K562 (cell line): ENCODE data around the gene PHF1. TPM values are rescaled to one million over a fixed set of nuclear protein-coding genes. Genes with fewer than 3 reads are reported as not detected.

Experiments used
- ARID3A ChIP-seq: IDR thresholded peaks from 2 replicates; pipeline ENCODE4 v1.6.1; 2012; ENCODE audit warnings: low read depth, low read length, improper control_type of control experiment, borderline replicate concordance
- CBFB ChIP-seq: sonication (generic); formaldehyde crosslinking; IDR thresholded peaks from 2 replicates; pipeline ENCODE4 v1.4.0; 2020; ENCODE audit warnings: mild to moderate bottlenecking, missing genetic modification reagents
- FOXM1 ChIP-seq, 2 experiments: fragments of 450-650 bp in 1 of 2; sonication (generic) in 1 of 2; formaldehyde crosslinking in 1 of 2; IDR thresholded peaks; 2 replicates each; pipeline versions ENCODE4 v1.6.1 to v1.9.0; 2017 to 2022; ENCODE audit warnings: low read depth in 2 of 2, mild to moderate bottlenecking in 2 of 2, missing genetic modification reagents in 1 of 2, moderate library complexity in 1 of 2
- FOXP1 ChIP-seq: sonication (generic); formaldehyde crosslinking; IDR thresholded peaks from 2 replicates; pipeline ENCODE4 v1.8.0; 2022; ENCODE audit warnings: mild to moderate bottlenecking, missing genetic modification reagents
- HDAC1 ChIP-seq, 2 experiments: fragments of 450-650 bp; IDR thresholded peaks; 2 replicates each; pipeline ENCODE4 v1.6.1; 2016 to 2017; ENCODE audit warnings: inconsistent platforms in 1 of 2, mild to moderate bottlenecking in 1 of 2, moderate library complexity in 1 of 2
- HDAC3 ChIP-seq: fragments of 450-650 bp; IDR thresholded peaks from 2 replicates; pipeline ENCODE4 v1.6.1; 2018; ENCODE audit warnings: borderline replicate concordance, mild to moderate bottlenecking, moderate library complexity; ENCODE audit not compliant: partially characterized antibody
- HLTF ChIP-seq: fragments of 450-650 bp; IDR thresholded peaks from 2 replicates; pipeline ENCODE4 v1.6.1; 2016
- NFIX ChIP-seq: fragments of 250-450 bp; sonication (Bioruptor Pico); IDR thresholded peaks from 2 replicates; pipeline ENCODE4 v1.4.0; 2020; ENCODE audit warnings: low read depth, mild to moderate bottlenecking, moderate library complexity
- NR4A1 ChIP-seq, 2 experiments: fragments of 250-450 bp in 1 of 2; fragments of 450-650 bp in 1 of 2; sonication (Bioruptor Pico) in 1 of 2; IDR thresholded peaks; 2 replicates each; pipeline versions ENCODE4 v1.4.0 to v1.6.1; 2016 to 2020; ENCODE audit warnings: mild to moderate bottlenecking in 2 of 2, missing compliant biosample characterization in 1 of 2, missing genetic modification characterization in 1 of 2, moderate library complexity in 1 of 2
- SIN3B ChIP-seq: fragments of 450-650 bp; IDR thresholded peaks from 2 replicates; pipeline ENCODE4 v1.6.1; 2017; ENCODE audit warnings: low read depth, mild to moderate bottlenecking, moderate library complexity
- SREBF2 ChIP-seq: sonication (generic); formaldehyde crosslinking; IDR thresholded peaks from 2 replicates; pipeline ENCODE4 v1.4.0; 2020; ENCODE audit warnings: mild to moderate bottlenecking, missing genetic modification reagents
- SUPT5H ChIP-seq: fragments of 450-650 bp; IDR thresholded peaks from 2 replicates; pipeline ENCODE4 v1.6.1; 2016
- TRIM24 ChIP-seq, 2 experiments: fragments of 450-650 bp; IDR thresholded peaks; 2 replicates each; pipeline ENCODE4 v1.6.1; 2016
- ZNF217 ChIP-seq: sonication (generic); formaldehyde crosslinking; IDR thresholded peaks from 2 replicates; pipeline ENCODE4 v1.8.0; 2022; ENCODE audit warnings: mild to moderate bottlenecking, missing genetic modification reagents
- ZNF445 ChIP-seq: fragments of 250-450 bp; sonication (Bioruptor Pico); IDR thresholded peaks from 2 replicates; pipeline ENCODE4 v1.4.0; 2020; ENCODE audit warnings: low read depth, mild to moderate bottlenecking, moderate library complexity
- ZNF668 ChIP-seq: fragments of 250-450 bp; sonication (Bioruptor Pico); IDR thresholded peaks from 2 replicates; pipeline ENCODE4 v1.8.0; 2022; ENCODE audit warnings: mild to moderate bottlenecking, inconsistent platforms
- ZNF717 ChIP-seq: fragments of 250-450 bp; sonication (Bioruptor Pico); IDR thresholded peaks from 2 replicates; pipeline ENCODE4 v1.5.0; 2021
- ZNF740 ChIP-seq, 3 experiments: fragments of 200-800 bp in 1 of 3; sonication (Bioruptor generic) in 1 of 3; sonication (generic) in 1 of 3; formaldehyde crosslinking in 1 of 3; IDR thresholded peaks; 2 replicates each; pipeline versions ENCODE4 v1.6.1 to v1.8.0; 2016 to 2022; ENCODE audit warnings: mild to moderate bottlenecking in 2 of 3, missing compliant biosample characterization in 2 of 3, missing genetic modification characterization in 2 of 3, missing genetic modification reagents in 1 of 3
- polyA plus RNA-seq, 8 experiments: library from polyadenylated mRNA; depleted of rRNA in 4 of 8; stranded (reverse) in 5 of 8; unstranded in 3 of 8; fragments of >200 nt; fragmentation: Nextera tagmentation in 2 of 8; fragmentation: Illumina TruSeq in 1 of 8; extraction: Ambion mirVana in 2 of 8; extraction: Trizol in 1 of 8; gene quantifications; 2 replicates each; pipeline versions ENCODE4 v1.2.1 to v1.2.3, GENCODE V29; 2011 to 2014; ENCODE audit warnings: inconsistent platforms in 1 of 8, missing spikeins in 1 of 8
- total RNA-seq, 7 experiments: library from RNA; depleted of rRNA in 6 of 7; stranded (reverse); fragments of >200 nt in 6 of 7; fragmentation: Illumina TruSeq in 2 of 7; extraction: Trizol in 2 of 7; gene quantifications; 2 replicates each; pipeline versions ENCODE4 v1.2.1 to v1.2.3, GENCODE V29; 2011 to 2021; ENCODE audit warnings: low replicate concordance in 1 of 7
- TF ChIP-seq, protein P1 (sequence below): IDR thresholded peaks from 2 replicates; pipeline ENCODE4 v1.6.1; 2014; ENCODE audit warnings: antibody characterized with exemption
- TF ChIP-seq, protein P2 (sequence below): sonication (generic); formaldehyde crosslinking; IDR thresholded peaks from 2 replicates; pipeline ENCODE4 v1.9.0; 2022; ENCODE audit warnings: mild to moderate bottlenecking, missing genetic modification reagents
- TF ChIP-seq, protein P3 (sequence below): sonication (generic); formaldehyde crosslinking; IDR thresholded peaks from 2 replicates; pipeline ENCODE4 v1.8.0; 2023; ENCODE audit warnings: mild to moderate bottlenecking, missing genetic modification reagents

PHF1 gene
- total and polyA plus RNA-seq, 9 of the 15 experiments (the other 6 are each of a cell fraction or from before 2014, with no cell fraction given) = 3.7 to 64.2 (median 33.7) TPM

GRCh38 chr6:33391922-33392594, 18.8 kb upstream of the PHF1 start (continued):
- TF ChIP-seq NR4A1 (CRISPR knock-in tag; IDR thresholded peaks at IDR 0.05) = no peak
- no peak; the same call in 1 of the 2 replicates for TF ChIP-seq NR4A1 (tag; IDR thresholded peaks at IDR 0.05)
- peak; percentile 15 for TF ChIP-seq HDAC3
- TF ChIP-seq SIN3B = peak; percentile 68; the same call in 1 of the 2 replicates
- no peak for TF ChIP-seq ARID3A
- no peak for TF ChIP-seq ZNF217 (CRISPR knock-in tag)
- TF ChIP-seq CBFB (CRISPR knock-in tag) = peak; percentile 68; the same call in 1 of the 2 replicates
- TF ChIP-seq ZNF668 (CRISPR knock-in tag) = no peak
- TF ChIP-seq, protein P1, sequence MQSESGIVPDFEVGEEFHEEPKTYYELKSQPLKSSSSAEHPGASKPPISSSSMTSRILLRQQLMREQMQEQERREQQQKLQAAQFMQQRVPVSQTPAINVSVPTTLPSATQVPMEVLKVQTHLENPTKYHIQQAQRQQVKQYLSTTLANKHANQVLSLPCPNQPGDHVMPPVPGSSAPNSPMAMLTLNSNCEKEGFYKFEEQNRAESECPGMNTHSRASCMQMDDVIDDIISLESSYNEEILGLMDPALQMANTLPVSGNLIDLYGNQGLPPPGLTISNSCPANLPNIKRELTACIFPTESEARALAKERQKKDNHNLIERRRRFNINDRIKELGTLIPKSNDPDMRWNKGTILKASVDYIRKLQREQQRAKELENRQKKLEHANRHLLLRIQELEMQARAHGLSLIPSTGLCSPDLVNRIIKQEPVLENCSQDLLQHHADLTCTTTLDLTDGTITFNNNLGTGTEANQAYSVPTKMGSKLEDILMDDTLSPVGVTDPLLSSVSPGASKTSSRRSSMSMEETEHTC = no peak
- TF ChIP-seq NFIX (CRISPR knock-in tag) = no peak
- peak; percentile 41; the same call in 1 of the 2 replicates for TF ChIP-seq ZNF717 (CRISPR knock-in tag)
- peak in 1 of 2 experiments; percentile 59; a peak in 2 of 4 replicates for TF ChIP-seq HDAC1 (IDR thresholded peaks at IDR 0.05)
- 0 out of 2 replicates have a peak, but pooled peaks have one; percentile 87 for TF ChIP-seq SREBF2 (CRISPR knock-in tag)
- TF ChIP-seq FOXM1 (IDR thresholded peaks at IDR 0.05; ENCODE audit: low read depth) = peak; percentile 53; the same call in 1 of the 2 replicates
- peak; percentile 77 for TF ChIP-seq FOXM1 (CRISPR knock-in tag; IDR thresholded peaks at IDR 0.05; ENCODE audit: low read depth)
- TF ChIP-seq HLTF = 0 out of 2 replicates have a peak, but pooled peaks have one; percentile 9
- TF ChIP-seq SUPT5H = peak; percentile 86; the same call in 1 of the 2 replicates
- TF ChIP-seq, protein P2, sequence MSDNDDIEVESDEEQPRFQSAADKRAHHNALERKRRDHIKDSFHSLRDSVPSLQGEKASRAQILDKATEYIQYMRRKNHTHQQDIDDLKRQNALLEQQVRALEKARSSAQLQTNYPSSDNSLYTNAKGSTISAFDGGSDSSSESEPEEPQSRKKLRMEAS (CRISPR knock-in tag) = no peak
- 0 out of 4 replicates have a peak, but pooled peaks of 1 of the 2 experiments have one; percentile 1 for TF ChIP-seq TRIM24 (IDR thresholded peaks at IDR 0.05)
- TF ChIP-seq ZNF445 = no peak
- peak; percentile 22; the same call in 1 of the 2 replicates for TF ChIP-seq FOXP1
- TF ChIP-seq ZNF740 (CRISPR knock-in tag; IDR thresholded peaks at IDR 0.05) = 0 out of 2 replicates have a peak, but pooled peaks have one; percentile 38
- no peak for TF ChIP-seq ZNF740 (tag; IDR thresholded peaks at IDR 0.05)
- TF ChIP-seq, protein P3, sequence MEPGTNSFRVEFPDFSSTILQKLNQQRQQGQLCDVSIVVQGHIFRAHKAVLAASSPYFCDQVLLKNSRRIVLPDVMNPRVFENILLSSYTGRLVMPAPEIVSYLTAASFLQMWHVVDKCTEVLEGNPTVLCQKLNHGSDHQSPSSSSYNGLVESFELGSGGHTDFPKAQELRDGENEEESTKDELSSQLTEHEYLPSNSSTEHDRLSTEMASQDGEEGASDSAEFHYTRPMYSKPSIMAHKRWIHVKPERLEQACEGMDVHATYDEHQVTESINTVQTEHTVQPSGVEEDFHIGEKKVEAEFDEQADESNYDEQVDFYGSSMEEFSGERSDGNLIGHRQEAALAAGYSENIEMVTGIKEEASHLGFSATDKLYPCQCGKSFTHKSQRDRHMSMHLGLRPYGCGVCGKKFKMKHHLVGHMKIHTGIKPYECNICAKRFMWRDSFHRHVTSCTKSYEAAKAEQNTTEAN (CRISPR knock-in tag) = 0 out of 2 replicates have a peak, but pooled peaks have one; percentile 46
